GM18867 (cell line): ENCODE measurements around the gene ZPLD1.

Source experiments
- ATAC-seq: cut with Tn5 transposase; IDR thresholded peaks from one replicate; pipeline ENCODE4 v1.9.1; 2021; ENCODE audit warnings: mild to moderate bottlenecking, moderate library complexity; ENCODE audit not compliant: unreplicated experiment

The ZPLD1 gene

GRCh38 chr3:102521246-102521645 is 86.4 kb downstream of the ZPLD1 start:
- ATAC-seq: no peak

GRCh38 chr3:102525624-102526023 is 90.8 kb downstream of the ZPLD1 start:
- peak; percentile 88 for ATAC-seq

- no peak for ATAC-seq
Observed at GRCh38 chr3:102526865-102527264, 92.0 kb downstream of the ZPLD1 start.

GRCh38 chr3:102528727-102529126 is 93.9 kb downstream of the ZPLD1 start:
- ATAC-seq: no peak
